Activated gamma-delta T cell treated with Interleukin-2 at 50 U/mL for 16 hours (primary cell): ENCODE results near the gene NEK7.

ENCODE experiments used
- DNase-seq: peaks from one replicate; pipeline ENCODE4 v3.0.0-alpha.2; 2020

NEK7 gene

DNA sequence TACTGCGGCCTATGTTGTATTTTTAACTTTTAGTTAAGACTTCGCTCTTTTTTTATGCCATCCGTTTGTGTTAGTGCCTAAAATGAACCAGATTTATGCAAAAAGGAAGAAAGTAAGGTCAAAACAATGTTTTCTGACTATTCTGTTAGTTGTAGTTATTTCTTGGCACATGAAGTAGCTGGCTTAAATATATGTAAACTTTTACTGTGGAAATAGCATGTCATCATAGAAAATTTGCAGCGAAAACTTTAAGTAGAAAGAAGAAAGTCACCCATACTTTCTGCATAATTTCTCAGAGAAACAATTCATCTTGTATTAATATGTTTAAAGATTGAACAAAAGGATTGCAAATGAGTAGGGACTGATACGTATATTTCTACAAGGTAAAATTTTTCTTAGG lies 106.4 kb downstream of the NEK7 start:
- DNase-seq, result no peak

DNA sequence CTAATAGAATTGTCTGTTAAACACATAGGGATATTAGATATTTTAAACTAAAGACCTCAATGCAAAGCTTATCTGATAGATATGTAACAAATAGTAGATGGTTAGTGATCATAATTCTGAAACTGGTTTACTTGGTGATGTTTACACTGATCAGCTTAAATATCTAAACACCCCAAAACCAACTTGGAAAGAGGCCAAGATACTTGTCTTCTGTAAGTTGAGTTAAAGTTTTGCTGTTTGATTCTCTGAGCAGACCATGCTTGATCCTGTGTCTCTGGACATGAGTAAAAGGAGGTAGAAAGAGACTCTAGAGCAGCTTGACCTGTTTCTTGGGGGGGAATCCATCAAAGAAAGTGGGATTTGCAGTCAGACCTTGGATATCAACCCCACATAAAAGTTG lies 107.5 kb downstream of the NEK7 start:
- no peak for DNase-seq

DNA sequence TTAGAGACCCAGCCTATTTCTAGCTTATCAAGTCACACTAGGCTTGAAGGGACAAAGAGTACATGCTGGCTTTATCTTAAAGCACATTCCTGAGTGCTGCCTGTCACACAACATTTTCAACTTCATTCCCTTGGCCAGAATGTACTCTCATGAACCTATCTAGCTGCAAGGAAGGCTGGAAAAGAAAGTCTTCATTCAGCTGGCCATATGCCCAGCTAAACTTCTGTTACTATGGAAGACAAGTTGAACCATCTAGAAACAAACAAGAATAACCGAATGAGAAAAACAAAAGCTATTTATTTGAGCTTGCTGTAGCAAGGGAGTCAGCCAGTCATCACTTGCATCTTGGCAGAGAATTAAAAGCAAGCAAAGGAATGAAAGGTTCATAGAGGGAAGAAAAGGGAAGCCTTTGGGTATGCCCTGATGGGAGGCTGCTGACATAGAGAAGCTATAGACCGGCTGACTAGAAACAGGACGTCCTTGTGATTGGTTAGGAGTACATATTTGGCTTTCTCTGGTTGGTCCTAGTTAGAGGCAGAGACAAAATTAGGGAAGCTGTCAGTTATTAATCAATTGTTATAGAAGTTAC lies 108.4 kb downstream of the NEK7 start:
- DNase-seq, result no peak

DNA sequence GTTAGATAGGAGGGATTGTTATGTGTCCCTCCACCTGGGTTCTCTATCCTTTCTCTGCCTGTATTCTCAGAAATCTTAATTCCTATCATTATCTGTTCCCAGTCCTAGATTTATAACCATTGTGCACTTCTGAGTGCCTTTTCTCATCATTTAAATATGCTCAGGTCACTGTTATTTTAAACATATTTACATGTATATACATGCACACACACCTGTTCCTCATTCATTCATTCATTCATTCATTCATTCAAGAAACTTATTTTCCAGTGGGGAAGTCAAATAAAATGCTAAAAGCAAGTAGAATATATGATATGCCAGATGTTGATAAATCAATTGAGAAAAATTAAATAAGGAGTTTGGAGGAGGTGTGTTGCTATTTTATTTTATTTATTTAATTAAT lies 110.3 kb downstream of the NEK7 start:
- no peak for DNase-seq

DNA sequence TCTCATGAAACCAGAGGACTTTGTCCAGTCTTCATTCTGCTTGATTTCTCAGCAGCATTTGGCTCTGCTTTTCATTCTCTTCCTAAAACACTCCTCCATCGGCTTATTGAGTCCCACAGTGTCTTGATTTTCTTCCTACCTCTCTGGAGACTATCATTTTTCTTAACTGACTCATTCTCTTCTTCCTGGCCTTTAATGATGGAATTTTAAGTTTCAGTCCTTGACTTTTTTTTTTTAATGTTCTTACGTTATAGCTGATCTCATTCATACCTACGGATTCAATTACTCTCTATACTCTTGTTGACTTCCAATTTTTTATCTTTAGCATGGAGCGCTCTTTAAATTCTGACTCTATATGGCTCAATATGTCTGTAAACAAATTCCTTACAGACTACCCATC lies 111.1 kb downstream of the NEK7 start:
- no peak for DNase-seq

DNA sequence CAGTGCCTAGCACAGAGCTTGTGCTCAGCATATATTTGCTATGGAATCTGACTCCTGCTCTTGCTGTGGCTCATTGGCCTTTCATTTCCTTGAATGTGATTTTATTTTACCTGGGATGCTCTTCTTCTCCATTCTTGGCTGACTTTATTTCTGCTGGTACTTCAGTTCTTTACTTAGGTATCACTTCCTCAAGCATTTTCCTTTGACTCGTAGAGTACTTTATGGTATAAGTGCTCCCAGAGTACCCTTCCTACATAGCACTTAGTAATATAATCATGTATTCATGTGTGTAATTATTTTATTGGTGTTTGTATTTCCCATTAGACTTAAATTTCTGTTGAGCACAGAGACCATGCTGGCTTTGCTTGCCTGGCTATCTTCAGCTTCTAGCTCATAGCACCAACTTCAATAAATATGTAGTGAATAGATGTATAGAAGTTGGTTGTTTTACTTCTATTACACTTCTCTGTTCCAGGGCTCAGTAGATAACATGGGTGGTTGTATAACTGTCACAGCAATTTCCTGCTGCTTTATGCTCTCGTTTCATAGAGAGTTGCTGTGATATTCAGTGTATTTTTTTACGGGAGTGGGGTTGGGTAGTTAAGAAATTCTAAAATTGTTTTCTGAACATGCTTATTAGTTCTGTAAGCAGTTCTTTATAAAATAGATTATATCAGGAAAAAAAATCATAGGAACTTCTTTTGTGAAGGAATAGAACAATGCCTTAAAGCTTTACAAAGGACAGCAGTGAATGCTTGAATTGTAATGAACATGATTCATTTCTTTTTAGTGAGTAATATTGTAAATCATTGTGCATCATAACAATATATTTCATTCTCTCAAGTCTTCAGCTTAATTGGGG lies 112.2 kb downstream of the NEK7 start:
- no peak for DNase-seq

DNA sequence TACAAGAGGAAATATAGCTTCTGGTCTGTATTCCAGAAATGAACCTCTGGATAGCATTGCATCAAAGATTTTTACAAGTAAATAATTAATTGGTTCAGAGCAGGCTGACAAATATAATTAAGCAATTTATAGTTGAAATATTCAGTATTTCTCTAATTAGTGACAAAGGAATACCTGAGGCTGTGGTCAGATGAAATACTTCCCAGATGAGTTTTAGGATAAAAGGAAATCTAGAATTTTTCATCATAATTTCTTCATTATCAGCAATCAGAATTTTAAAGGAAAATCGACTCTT lies 112.8 kb downstream of the NEK7 start:
- DNase-seq, result no peak

DNA sequence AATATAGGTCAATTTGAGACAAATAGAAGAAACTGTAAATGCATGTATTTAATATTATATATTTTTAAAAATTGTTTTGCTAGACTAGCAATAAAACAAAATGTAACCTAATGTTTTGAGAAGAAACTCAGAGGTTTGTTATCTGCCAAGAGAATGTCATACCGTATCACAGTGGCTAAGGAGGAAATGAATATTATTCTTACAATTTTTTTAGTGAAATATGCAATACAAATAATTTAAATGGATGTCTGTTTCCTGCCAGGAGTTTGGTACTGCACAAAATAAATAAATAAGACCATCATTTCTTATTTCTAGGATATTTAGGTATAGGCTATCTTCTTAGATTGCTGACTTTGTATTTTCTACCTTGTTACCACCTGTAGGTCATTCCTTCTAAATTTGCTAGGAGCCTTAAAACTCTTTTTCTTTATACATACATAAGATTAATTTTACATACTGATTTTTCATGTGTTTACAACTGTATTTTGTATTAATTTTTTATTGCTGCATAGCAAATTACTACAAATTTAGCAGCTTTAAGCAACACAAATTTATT lies 113.6 kb downstream of the NEK7 start:
- DNase-seq, result no peak

DNA sequence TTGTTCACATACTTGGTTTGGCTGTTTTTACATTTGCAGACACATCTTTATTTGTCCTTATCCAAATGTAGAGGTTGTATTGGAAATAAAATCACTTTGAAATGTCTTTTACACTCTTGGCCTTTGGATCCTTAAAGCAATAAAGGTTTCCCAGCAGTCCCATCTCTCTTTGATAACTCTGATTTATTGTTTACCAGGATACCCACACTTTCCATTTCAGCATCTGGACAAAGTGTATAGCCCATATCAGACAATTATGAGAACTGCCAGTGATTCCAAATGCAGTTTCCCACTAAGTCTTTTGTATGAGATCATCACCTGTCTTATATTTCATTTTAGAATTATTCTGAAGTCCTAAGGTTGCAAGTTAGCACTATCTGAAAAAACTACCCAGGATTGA lies 114.7 kb downstream of the NEK7 start:
- DNase-seq, result no peak

DNA sequence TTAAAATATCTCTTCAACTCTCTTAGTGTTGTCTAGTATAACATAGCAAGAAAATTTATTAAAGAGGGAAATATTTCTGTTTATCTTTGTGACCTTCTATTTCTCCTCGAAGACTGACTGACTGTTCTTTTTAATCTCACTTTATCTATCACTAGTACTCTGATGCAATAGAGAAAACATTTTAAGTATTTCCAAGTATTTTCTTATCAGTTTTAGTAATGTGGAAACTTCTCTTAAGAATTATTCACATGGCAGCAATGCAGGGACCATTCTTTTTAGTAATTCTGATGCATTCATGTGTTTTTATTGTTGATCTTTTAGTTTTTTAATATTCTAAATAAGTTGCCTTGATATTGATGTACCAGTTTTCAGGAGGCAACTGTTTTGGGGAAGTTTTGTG lies 115.7 kb downstream of the NEK7 start:
- no peak for DNase-seq

DNA sequence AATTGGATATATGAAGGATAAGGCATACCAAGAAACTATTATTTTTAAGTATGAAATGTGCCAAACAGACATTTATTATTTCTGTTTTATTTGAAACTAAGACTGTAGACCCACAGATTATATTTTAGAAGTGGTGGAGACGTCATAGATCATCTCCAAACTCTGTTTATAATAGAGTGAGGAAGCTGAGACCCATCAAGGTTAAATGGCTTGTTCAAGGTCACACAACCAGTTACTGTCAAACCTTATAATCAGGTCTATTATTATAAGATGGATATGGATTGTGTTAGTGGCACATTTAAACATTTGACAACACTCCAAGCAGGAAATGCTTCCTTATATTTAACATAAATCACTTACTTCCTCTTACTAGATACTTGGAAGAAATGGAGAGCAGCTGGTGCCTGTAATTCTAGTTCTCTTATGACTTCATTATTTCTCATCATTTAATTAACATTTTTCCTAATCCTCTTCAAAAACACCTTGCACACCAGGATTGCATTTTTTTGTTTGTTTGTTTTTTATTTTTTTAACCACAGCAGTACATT lies 117.0 kb downstream of the NEK7 start:
- no peak for DNase-seq

DNA sequence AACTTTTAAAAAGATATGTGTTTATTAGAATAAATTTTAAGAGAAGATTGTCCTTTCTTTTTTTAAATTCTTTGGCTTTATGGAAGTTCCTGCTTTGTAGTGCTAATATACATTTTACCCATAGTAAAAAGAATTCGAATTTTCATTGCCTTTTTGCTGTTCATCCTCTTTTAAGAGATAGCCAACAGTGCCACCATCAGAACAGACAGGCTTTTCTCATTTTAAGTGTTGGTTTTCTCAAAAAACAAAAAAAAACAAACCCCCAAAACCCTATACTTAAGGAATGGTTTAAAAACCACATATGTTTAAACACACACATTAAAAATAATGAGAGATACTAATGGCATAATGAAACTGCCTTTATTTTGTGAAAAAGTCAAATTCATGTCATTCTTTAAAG lies 118.8 kb downstream of the NEK7 start:
- DNase-seq, result no peak

DNA sequence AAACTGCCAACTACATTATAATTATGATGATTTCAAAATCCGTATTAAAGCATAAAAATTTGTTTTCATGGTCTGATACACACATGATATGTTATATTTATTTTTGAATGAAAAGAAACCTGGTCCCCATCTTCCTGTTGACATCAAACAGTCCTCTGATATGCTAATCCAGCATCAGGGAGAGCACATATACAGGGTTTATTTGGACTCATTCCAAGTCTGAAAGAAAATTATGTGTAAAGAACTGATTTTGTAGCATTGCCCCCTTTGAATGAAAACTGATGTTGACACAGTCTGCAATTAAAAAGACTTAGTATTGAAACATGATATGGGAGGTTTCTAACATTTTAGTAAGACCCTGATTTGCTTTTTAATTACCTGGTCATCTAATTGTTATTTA lies 119.4 kb downstream of the NEK7 start:
- DNase-seq, result no peak

DNA sequence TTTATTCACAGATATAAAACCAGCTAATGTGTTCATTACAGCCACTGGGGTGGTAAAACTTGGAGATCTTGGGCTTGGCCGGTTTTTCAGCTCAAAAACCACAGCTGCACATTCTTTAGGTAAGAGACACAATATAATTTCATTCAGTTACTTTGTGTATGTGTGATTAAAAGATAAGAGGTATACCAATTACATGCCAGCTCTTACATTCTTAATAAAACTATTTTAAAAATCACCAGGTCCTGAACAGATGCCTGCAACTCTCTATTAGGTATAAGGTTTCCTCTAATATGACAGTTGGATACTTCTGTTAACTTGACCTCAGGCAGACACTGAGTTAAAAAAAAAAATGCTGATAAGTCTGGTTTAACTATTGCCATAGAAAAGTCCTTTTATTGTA lies 122.1 kb downstream of the NEK7 start:
- no peak for DNase-seq

DNA sequence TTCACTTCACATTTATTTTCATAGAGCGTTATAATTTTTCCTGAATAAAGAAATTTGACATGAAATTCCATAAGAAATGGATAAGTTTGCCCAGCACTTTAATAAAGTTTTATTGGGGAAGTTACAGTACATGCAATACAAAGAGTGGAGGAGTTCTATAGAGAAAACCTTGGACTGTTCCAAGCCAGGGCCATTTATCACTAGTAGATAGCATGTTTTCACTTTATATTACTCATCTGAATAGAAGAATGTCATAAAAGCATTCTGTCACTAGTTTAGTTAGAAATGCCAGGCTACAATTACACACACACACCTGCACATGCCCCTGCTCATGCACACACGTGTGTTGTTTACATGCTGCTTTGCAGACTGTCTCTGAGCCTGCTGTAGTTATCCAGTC lies 123.3 kb downstream of the NEK7 start:
- no peak for DNase-seq

DNA sequence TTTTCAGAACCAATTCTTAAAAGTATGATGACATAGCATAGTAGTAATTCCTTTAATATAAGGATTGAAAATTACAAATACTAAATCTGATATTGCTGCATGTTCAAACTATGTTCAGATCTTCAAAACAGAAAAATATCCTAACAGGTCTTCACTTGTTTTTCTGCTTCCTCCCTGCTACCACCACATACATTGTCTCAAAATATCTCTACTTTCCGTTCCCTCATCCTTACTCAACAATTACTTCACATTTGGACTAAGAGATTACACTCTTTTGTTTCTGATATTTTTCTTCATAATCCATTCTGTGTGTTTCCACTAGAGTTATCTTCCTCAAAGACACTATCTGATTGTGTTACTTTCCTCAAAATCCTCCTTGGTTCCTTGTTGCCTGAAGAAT lies 125.1 kb downstream of the NEK7 start:
- DNase-seq, result no peak

DNA sequence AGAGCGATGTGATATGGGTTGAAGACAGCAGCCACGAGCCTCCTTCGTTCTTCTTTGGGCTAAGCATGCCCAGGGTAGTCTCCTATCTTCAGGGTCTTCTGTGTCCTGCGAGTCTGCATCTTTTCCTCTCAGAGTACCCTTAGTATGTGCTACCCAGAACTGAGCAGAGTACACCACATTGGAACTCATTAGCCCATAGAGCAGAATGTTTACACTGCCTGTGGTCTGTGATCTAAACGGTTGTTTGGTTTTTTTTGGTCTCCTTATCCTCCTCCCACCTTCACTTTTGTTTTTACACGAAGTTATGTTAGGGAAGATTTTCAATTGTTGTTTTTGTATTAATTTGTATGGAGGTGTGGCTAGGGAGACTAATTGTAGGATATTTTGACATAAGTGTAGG lies 126.4 kb downstream of the NEK7 start:
- no peak for DNase-seq

DNA sequence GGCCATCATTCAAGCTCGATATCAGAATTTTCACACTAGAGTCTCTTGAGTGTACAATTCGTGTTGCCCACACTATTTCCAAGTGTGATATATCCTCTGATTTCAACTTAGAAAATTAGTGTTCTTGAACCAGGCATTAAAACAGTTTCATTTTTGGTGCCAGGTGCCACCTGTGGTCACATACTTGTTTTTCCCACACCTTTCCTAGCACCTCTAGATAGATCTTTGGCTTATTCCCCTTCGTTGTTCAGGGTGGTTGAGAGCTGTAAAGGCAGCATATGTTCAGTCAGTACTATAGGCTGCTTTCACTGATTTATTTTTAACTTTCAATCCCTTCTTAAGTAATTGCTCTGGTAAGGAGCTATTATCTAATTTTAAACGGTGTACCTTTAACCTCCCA lies 131.1 kb downstream of the NEK7 start:
- no peak for DNase-seq

DNA sequence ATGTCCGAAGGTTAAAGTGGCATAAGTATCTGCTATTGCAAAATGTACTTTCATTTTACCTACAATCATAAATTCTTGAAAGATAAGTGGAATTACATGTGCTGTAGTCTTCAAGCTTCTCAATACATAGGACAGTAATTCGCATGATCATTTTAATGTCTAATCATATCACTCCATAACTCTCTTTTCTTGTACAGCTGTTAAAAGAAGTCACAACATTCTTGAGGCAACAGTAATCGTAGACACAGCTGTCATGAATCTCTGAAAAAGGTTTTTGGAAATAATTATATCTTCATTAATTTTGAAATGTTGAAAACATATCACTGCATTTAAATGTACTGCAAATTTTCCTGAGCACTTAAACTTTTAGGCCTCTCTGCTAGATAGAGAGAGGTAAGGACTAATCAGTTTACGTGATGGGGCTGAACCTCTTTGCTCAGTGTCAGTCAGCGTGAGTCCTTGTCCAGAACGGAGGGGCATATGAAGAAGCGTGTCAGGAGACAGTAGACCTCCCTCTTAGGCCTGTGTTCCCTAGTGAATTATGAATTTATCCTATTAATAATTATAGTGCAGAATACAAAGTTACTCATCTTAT lies 133.4 kb downstream of the NEK7 start:
- no peak for DNase-seq

DNA sequence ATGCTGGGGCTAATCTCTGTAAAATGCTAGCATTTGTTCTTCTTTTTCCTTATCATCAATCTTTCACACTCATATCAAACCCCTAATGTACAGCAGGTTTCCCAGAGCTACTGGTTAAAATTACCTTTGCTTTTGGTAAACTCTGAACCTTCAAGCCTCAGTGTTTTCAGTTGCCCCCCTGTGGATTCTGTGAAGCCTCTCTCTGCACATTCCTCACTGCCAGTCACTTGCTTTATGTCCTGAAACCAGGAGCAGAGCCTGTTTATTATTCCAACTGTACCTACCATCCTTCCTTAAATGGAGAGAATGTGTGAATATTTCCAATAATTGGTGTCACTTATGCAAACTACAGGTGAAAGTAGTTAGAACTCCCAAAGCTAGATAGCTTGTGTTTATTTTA lies 134.2 kb downstream of the NEK7 start:
- DNase-seq, result no peak

DNA sequence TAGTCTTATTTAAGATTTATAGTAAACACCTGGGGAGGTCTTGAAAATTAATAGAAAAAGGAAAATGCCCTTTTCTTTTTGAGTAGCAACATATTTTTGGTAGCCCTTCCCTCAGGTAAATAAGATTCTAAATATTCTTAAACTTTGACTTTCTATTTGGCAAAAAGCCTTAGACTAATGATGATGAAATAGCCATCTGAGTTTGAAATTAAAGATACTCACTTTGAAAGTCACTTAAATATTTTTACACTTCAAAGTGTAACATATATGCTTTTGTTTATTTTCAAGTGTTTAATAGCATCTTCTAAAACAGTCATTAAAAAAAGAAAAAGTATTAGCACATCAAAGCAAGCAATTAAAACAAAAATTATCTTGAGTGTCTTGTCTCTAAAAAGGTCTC lies 135.1 kb downstream of the NEK7 start:
- no peak for DNase-seq

DNA sequence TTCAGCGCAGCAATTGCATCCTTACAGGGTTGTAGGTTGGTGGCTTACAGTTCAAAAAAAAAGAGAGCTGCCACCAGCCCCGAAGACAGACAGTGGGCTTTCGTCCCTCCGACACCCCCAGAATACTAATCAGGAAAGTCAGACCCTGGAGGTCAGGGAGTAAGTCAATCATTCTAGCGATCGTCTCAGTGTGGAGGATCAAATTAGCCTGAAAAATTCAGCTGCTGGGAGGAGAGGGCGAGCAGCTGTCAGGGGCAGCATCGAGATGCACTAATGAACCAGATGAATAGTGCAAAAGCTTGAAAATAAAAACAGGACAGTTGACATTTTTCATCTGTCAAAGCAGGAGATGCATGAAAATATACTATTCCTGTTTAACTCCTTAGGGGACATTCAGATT lies 138.4 kb downstream of the NEK7 start:
- DNase-seq, result no peak

DNA sequence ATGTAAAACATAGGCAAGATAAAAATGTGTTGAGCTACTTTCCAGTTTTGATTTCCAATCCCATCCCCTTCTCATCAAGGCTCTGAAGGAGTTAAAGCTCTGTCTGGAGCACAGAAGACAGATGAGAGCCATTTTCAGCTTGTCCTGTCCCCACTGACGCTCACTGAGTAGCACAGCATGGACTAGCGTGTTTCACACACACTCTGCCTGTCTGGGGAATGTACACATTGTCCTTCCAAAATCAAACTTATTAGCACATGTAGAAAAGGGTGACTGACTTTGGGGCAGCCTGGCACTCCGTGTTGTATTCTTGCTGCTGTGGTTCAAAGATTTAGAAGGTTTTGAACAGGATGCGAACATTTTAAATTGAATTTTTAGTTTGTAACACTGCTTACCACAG lies 139.2 kb downstream of the NEK7 start:
- no peak for DNase-seq

DNA sequence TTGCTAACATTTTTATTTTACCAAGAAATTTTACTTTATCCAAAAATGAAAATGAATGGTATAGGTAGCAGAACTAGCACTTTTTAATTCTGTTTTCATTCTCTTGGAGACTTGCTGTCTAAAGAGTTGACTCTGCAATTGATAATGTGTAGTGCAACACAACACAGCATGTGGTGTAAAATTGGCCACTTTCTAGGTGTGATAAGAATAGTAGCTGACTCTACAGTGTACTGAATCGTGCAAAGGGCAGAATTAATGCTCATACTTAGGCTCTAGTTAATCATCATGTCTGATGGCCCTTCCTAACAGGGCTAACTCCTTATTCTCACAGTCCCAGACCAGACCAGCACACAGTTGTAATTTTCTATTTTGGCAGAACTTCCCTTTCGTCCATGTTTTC lies 140.5 kb downstream of the NEK7 start:
- no peak for DNase-seq
